ENCODE measurements around the gene NUDT17. TPM values are rescaled to one million over a fixed set of nuclear protein-coding genes. Genes with fewer than 3 reads are reported as not detected.

NUDT17 gene
- total and polyA plus RNA-seq, 9 of the 15 experiments (the other 6 are each of a cell fraction or from before 2014, with no cell fraction given): 2.1 to 10.0 (median 6.1) TPM

DNA sequence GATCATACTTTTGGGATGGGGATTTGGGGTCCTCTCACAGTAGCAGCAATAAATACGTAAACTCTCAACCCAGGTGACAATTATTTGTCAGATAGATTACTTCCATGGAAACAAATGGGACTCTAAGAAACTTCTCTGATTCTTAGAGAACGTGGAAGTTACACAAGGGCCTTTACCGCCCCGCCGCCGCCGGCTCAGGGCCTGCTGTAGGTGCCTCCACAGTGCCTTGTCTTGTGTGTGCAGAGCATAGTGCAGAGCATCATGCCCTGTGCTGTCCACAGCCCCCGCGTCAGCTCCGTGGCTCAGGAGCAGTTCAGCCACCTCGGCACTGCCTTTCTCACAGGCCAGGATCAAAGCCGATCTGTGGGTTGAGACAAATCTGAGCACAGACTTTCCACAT lies 29.2 kb downstream of the NUDT17 start:
- ATAC-seq (no peak), FAIRE-seq (no peak), DNase-seq (ENCODE audit: extremely low read depth in 1 of 4, low spot score in 3 of 4) (no peak)
- ChIA-PET POLR2A (interaction anchor here (2.7 kb wide), 1 partner anchor 9 kb away, joined by 6 read pairs; no protein-coding TSS in a partner anchor), CTCF (ENCODE audit: low intra/inter-chr PET ratio) (no interaction called here)
- Histone ChIP-seq H3K9ac (ENCODE audit: insufficient read depth in 1 of 2, low read depth in 2 of 2, low read length in 2 of 2) (no peak overlapping the region), H3K9me3 (replicated peaks; ENCODE audit: control insufficient read depth, insufficient read depth, low read depth, low read length) (no peaks in the 10 kb centered on the region), H3K36me3 (ENCODE audit: control insufficient read depth, insufficient read depth, low read length) (no peaks in the 10 kb centered on the region), H3K4me2 (ENCODE audit: insufficient read depth, low read length) (no peak overlapping the region), H2AFZ (ENCODE audit: low read depth, low read length) (no peak overlapping the region), H3K27me3 (ENCODE audit: control insufficient read depth in 2 of 2, insufficient read depth in 2 of 2, low read length in 2 of 2) (0 out of 5 replicates have a peak, but pooled peaks cover 0 to 4% of the 10 kb centered on the region in 2 experiments), H3K9me1 (ENCODE audit: control insufficient read depth, insufficient read depth, low read length) (no peaks in the 10 kb centered on the region), H3K4me1 (replicated peaks in 1 of 2; ENCODE audit: control insufficient read depth in 2 of 2, insufficient read depth in 2 of 2, low read length in 2 of 2) (peaks cover 27 to 33% of the 10 kb centered on the region in 2 experiments), H3K4me3 (no peak overlapping the region), H4K20me1 (replicated peaks; ENCODE audit: control insufficient read depth, insufficient read depth, low read length) (no peaks in the 10 kb centered on the region), H3K79me2 (ENCODE audit: control insufficient read depth, insufficient read depth, low read length) (no peaks in the 10 kb centered on the region), H3K27ac (ENCODE audit: extremely low read depth, low read depth, low read length) (no peak overlapping the region)
- BruUV-seq (replicated peaks): no TSS peak
- no peak for TF ChIP-seq CBX8 (IDR thresholded peaks at IDR 0.05; ENCODE audit: borderline replicate concordance, extremely low read depth, low read depth, low read length, poor library complexity, severe bottlenecking)
- TF ChIP-seq SIN3A (IDR thresholded peaks at IDR 0.05; ENCODE audit: borderline replicate concordance in 2 of 2, control insufficient read depth in 1 of 2, low read depth in 2 of 2, low read length in 2 of 2): no peak
- no peak for TF ChIP-seq BHLHE40 (IDR thresholded peaks at IDR 0.05; ENCODE audit: low read length)
- TF ChIP-seq ZNF778 (CRISPR knock-in tag; IDR thresholded peaks at IDR 0.05): no peak
- no peak for TF ChIP-seq NR3C1 (CRISPR knock-in tag; IDR thresholded peaks at IDR 0.05)
- no peak for TF ChIP-seq SMARCA4 (IDR thresholded peaks at IDR 0.05)
- no peak for TF ChIP-seq PCBP1 (IDR thresholded peaks at IDR 0.05; ENCODE audit: low read depth, low read length, poor library complexity, severe bottlenecking)
- TF ChIP-seq ZNF766 (CRISPR knock-in tag; conservative IDR thresholded peaks at IDR 0.05): no peak
- no peak for TF ChIP-seq CREB1 (IDR thresholded peaks at IDR 0.05)
- TF ChIP-seq CREB1 (CRISPR knock-in tag; IDR thresholded peaks at IDR 0.05): no peak
- no peak for TF ChIP-seq FOSL1 (tag; conservative IDR thresholded peaks at IDR 0.05)
- TF ChIP-seq, protein P1, sequence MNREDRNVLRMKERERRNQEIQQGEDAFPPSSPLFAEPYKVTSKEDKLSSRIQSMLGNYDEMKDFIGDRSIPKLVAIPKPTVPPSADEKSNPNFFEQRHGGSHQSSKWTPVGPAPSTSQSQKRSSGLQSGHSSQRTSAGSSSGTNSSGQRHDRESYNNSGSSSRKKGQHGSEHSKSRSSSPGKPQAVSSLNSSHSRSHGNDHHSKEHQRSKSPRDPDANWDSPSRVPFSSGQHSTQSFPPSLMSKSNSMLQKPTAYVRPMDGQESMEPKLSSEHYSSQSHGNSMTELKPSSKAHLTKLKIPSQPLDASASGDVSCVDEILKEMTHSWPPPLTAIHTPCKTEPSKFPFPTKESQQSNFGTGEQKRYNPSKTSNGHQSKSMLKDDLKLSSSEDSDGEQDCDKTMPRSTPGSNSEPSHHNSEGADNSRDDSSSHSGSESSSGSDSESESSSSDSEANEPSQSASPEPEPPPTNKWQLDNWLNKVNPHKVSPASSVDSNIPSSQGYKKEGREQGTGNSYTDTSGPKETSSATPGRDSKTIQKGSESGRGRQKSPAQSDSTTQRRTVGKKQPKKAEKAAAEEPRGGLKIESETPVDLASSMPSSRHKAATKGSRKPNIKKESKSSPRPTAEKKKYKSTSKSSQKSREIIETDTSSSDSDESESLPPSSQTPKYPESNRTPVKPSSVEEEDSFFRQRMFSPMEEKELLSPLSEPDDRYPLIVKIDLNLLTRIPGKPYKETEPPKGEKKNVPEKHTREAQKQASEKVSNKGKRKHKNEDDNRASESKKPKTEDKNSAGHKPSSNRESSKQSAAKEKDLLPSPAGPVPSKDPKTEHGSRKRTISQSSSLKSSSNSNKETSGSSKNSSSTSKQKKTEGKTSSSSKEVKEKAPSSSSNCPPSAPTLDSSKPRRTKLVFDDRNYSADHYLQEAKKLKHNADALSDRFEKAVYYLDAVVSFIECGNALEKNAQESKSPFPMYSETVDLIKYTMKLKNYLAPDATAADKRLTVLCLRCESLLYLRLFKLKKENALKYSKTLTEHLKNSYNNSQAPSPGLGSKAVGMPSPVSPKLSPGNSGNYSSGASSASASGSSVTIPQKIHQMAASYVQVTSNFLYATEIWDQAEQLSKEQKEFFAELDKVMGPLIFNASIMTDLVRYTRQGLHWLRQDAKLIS (CRISPR knock-in tag; IDR thresholded peaks at IDR 0.05): no peak
- TF ChIP-seq SAFB2 (IDR thresholded peaks at IDR 0.05; ENCODE audit: borderline replicate concordance, low read depth, low read length, severe bottlenecking): no peak
- intact Hi-C loops (cut with micrococcal nuclease): no loop called here
- in situ Hi-C loops (cut with MboI): no loop called here
- WGBS (ENCODE audit: insufficient coverage, low coverage, missing lambda C conversion rate): 58% methylated on average over 12 of the region's 12 CpGs
